ENCODE measurements around the gene PRR33. TPM values are rescaled to one million over a fixed set of nuclear protein-coding genes. Genes with fewer than 3 reads are reported as not detected.

Gene PRR33
- total RNA-seq (2022; extraction: Qiagen RNA extraction), result not detected in 5 replicates

GRCh38 chr11:1891831-1892115 lies at the start of gene PRR33:
TSS of gene PRR33 (minus strand) at chr11:1891895. CDS start at chr11:1890584, 1,311 bp downstream.

GRCh38 chr11:1919391-1920127 lies 27.9 kb upstream of the PRR33 start, which contains the start of gene TNNT3:
TSS of gene TNNT3 (plus strand) at chr11:1919703. CDS start at chr11:1922875, 3,172 bp downstream.

DNA sequence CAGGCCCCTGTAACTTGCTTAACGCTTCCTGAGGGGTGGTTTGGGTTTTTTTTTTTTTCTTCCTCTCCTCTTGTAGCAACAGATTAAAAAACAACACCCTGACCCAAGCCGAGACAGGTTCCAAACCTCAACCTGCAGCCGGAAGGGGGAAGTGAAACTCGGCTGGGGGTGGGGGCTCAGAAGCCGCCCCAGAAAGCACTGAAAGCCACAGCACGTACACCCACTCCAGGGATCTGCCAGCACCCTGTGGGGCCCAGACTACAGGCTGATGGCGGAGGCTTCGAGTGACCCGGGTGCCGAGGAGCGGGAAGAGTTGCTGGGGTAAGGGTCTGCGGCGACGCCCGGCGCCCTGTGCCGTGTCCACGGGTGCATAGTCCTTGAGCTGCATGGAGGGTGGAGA lies 38.8 kb downstream of the PRR33 start, which contains the start of gene LSP1:
Gene LSP1 (plus strand): TSS at position 208 of the 400 bp plus-strand sequence. CDS start 61 bp downstream, at position 269.

GRCh38 chr11:1838426-1839144 lies 53.1 kb downstream of the PRR33 start, which contains the start of gene TNNI2:
TSS of gene TNNI2 (plus strand) at chr11:1838981. CDS start at chr11:1839697, 716 bp downstream.

Other genes with a start within 250 kb of the PRR33 start
- not detected in 5 replicates for gene KRTAP5-6, start 194.7 kb downstream of the PRR33 start, total RNA-seq (2022; extraction: Qiagen RNA extraction)
- 1.1 to 2.3 TPM (median 1.2 TPM) in 5 replicates for gene IFITM10, start 141.3 kb downstream of the PRR33 start, total RNA-seq (2022; extraction: Qiagen RNA extraction)
- gene CTSD, start 128.0 kb downstream of the PRR33 start, total RNA-seq (2022; extraction: Qiagen RNA extraction), result 403 to 567 TPM (median 491 TPM) in 5 replicates
- gene SYT8, start 56.9 kb downstream of the PRR33 start, total RNA-seq (2022; extraction: Qiagen RNA extraction), result 0.32 to 0.90 TPM (median 0.46 TPM) in 5 replicates
- gene TNNI2, start 52.9 kb downstream of the PRR33 start, total RNA-seq (2022; extraction: Qiagen RNA extraction), result 0.28 to 0.36 TPM (median 0.31 TPM) in 3 of 5 replicates, not detected in the others
- 1.1 to 3.1 TPM (median 2.1 TPM) in 5 replicates for gene LSP1, start 38.8 kb downstream of the PRR33 start, total RNA-seq (2022; extraction: Qiagen RNA extraction)
- gene TNNT3, start 27.8 kb upstream of the PRR33 start, total RNA-seq (2022; extraction: Qiagen RNA extraction), result 0.15 to 0.20 TPM (median 0.18 TPM) in 3 of 5 replicates, not detected in the others
- 124 to 165 TPM (median 151 TPM) in 5 replicates for gene MRPL23, start 55.4 kb upstream of the PRR33 start, total RNA-seq (2022; extraction: Qiagen RNA extraction)
- 10.4 to 22.9 TPM (median 16.0 TPM) in 5 replicates for gene H19, start 105.9 kb upstream of the PRR33 start, total RNA-seq (2022; extraction: Qiagen RNA extraction)
- 1.6 to 2.9 TPM (median 2.7 TPM) in 5 replicates for gene IGF2, start 247.5 kb upstream of the PRR33 start, total RNA-seq (2022; extraction: Qiagen RNA extraction)

All from A549 treated with Hydrocortisone at 1 μM for 4 hours (cell line).